H9 (cell line): ENCODE measurements around the gene IQGAP2. TPM values are rescaled to one million over a fixed set of nuclear protein-coding genes. Genes with fewer than 3 reads are reported as not detected.

ENCODE experiments used
- DNase-seq: peaks from one replicate; pipeline ENCODE4 v3.0.0-alpha.2; 2017
- H2AFZ ChIP-seq: one replicate; pipeline ENCODE4 v1.6.1; 2013; ENCODE audit warnings: mild to moderate bottlenecking, low read length, control low read depth, moderate library complexity
- H2AK5ac ChIP-seq: 2 replicates; pipeline ENCODE4 v1.6.1; 2013; ENCODE audit warnings: low read length, control low read depth, mixed read lengths; ENCODE audit not compliant: insufficient read length
- H2BK120ac ChIP-seq: one replicate; pipeline ENCODE4 v1.6.1; 2013; ENCODE audit warnings: low read depth, mild to moderate bottlenecking, low read length, control low read depth, inconsistent platforms; ENCODE audit not compliant: poor library complexity, severe bottlenecking
- H2BK12ac ChIP-seq: 2 replicates; pipeline ENCODE4 v1.6.1; 2013; ENCODE audit warnings: low read length, control low read depth, mixed read lengths, low read depth; ENCODE audit not compliant: insufficient read length
- H2BK15ac ChIP-seq: 2 replicates; pipeline ENCODE4 v1.6.1; 2013; ENCODE audit warnings: low read depth, low read length, control low read depth
- H2BK20ac ChIP-seq: one replicate; pipeline ENCODE4 v1.6.1; 2013; ENCODE audit warnings: low read depth, mild to moderate bottlenecking, low read length, control low read depth, inconsistent platforms; ENCODE audit not compliant: poor library complexity, severe bottlenecking
- H2BK5ac ChIP-seq: 2 replicates; pipeline ENCODE4 v1.6.1; 2013; ENCODE audit warnings: low read length, control low read depth, mixed read lengths; ENCODE audit not compliant: insufficient read length
- H3K14ac ChIP-seq: 2 replicates; pipeline ENCODE4 v1.6.1; 2013; ENCODE audit warnings: low read length, control low read depth; ENCODE audit not compliant: insufficient read depth
- H3K18ac ChIP-seq: 2 replicates; pipeline ENCODE4 v1.6.1; 2013; ENCODE audit warnings: low read depth, mild to moderate bottlenecking, mixed read lengths, low read length, control low read depth; ENCODE audit not compliant: insufficient read length
- H3K23ac ChIP-seq: 2 replicates; pipeline ENCODE4 v1.6.1; 2013; ENCODE audit warnings: low read length, control low read depth, mixed read lengths, low read depth; ENCODE audit not compliant: insufficient read length
- H3K23me2 ChIP-seq: 2 replicates; pipeline ENCODE4 v1.6.1; 2013; ENCODE audit warnings: low read depth, mild to moderate bottlenecking, mixed read lengths, low read length, control low read depth; ENCODE audit not compliant: insufficient read length, poor library complexity, severe bottlenecking
- H3K27ac ChIP-seq: 2 replicates; pipeline ENCODE4 v1.5.1; 2013; ENCODE audit warnings: low read length, control low read depth, mixed read lengths, low read depth; ENCODE audit not compliant: insufficient read length
- H3K27me3 ChIP-seq: 2 replicates; pipeline ENCODE4 v1.6.1; 2013; ENCODE audit warnings: low read length, control low read depth, inconsistent platforms; ENCODE audit not compliant: insufficient read depth
- H3K4ac ChIP-seq: 2 replicates; pipeline ENCODE4 v1.6.1; 2013; ENCODE audit warnings: low read depth, mild to moderate bottlenecking, control low read depth, inconsistent platforms, low read length, moderate library complexity
- H3K4me1 ChIP-seq: 2 replicates; pipeline ENCODE4 v1.6.1; 2013; ENCODE audit warnings: low read length, control low read depth, inconsistent platforms; ENCODE audit not compliant: insufficient read depth
- H3K4me2 ChIP-seq: 2 replicates; pipeline ENCODE4 v1.6.1; 2013; ENCODE audit warnings: low read length, control low read depth, mixed read lengths; ENCODE audit not compliant: insufficient read length, insufficient read depth
- H3K56ac ChIP-seq: 2 replicates; pipeline ENCODE4 v1.6.1; 2013; ENCODE audit warnings: low read depth, mild to moderate bottlenecking, mixed read lengths, low read length, control low read depth; ENCODE audit not compliant: insufficient read length
- H3K79me1 ChIP-seq: 2 replicates; pipeline ENCODE4 v1.6.1; 2013; ENCODE audit warnings: low read depth, mild to moderate bottlenecking, moderate library complexity, low read length, control low read depth, inconsistent platforms; ENCODE audit not compliant: insufficient read depth, poor library complexity, severe bottlenecking
- H3K79me2 ChIP-seq: 2 replicates; pipeline ENCODE4 v1.6.1; 2013; ENCODE audit warnings: low read length, control low read depth, inconsistent platforms; ENCODE audit not compliant: insufficient read depth
- H3K9ac ChIP-seq: 2 replicates; pipeline ENCODE4 v1.6.1; 2013; ENCODE audit warnings: low read length, control low read depth, mixed read lengths; ENCODE audit not compliant: insufficient read length; ENCODE audit errors: extremely low read depth
- H3K9me3 ChIP-seq: one replicate; pipeline ENCODE4 v1.6.1; 2013; ENCODE audit warnings: low read depth, low read length, inconsistent platforms; ENCODE audit not compliant: control insufficient read depth
- H3T11ph ChIP-seq: one replicate; pipeline ENCODE4 v1.6.1; 2013; ENCODE audit warnings: mild to moderate bottlenecking, low read length, control low read depth, inconsistent platforms
- H4K20me1 ChIP-seq: one replicate; pipeline ENCODE4 v1.6.1; 2013; ENCODE audit not compliant: control insufficient read depth, insufficient read length, insufficient read depth
- H4K5ac ChIP-seq: 2 replicates; pipeline ENCODE4 v1.6.1; 2013; ENCODE audit warnings: low read depth, mild to moderate bottlenecking, mixed read lengths, low read length, control low read depth; ENCODE audit not compliant: insufficient read length
- H4K8ac ChIP-seq: replicated peaks from 2 replicates; pipeline ENCODE4 v1.6.1; 2013; ENCODE audit warnings: low read length, control low read depth, mixed read lengths, low read depth; ENCODE audit not compliant: insufficient read length
- H4K91ac ChIP-seq: 2 replicates; pipeline ENCODE4 v1.6.1; 2013; ENCODE audit warnings: low read depth, mild to moderate bottlenecking, moderate library complexity, mixed read lengths, low read length, control low read depth; ENCODE audit not compliant: insufficient read length
- H3K27ac Mint-ChIP-seq, 3 experiments: 2 replicates in 2 of 3; 3 replicates in 1 of 3; pipeline ENCODE4 v1.8.0; 2020 to 2021; ENCODE audit warnings: mixed read lengths in 3 of 3, mild to moderate bottlenecking in 1 of 3, moderate library complexity in 1 of 3
- H3K27me3 Mint-ChIP-seq: 2 replicates; pipeline ENCODE4 v1.8.0; 2021; ENCODE audit warnings: low read depth, mild to moderate bottlenecking, moderate library complexity, mixed read lengths
- H3K36me3 Mint-ChIP-seq, 3 experiments: 2 replicates in 2 of 3; 3 replicates in 1 of 3; pipeline ENCODE4 v1.8.0; 2020 to 2021; ENCODE audit warnings: low read depth in 3 of 3, mixed read lengths in 3 of 3; ENCODE audit not compliant: insufficient read depth in 1 of 3
- H3K4me1 Mint-ChIP-seq, 2 experiments: 2 replicates each; pipeline ENCODE4 v1.8.0; 2020; ENCODE audit warnings: mixed read lengths in 2 of 2
- H3K4me3 Mint-ChIP-seq, 2 experiments: 2 replicates in 1 of 2; 3 replicates in 1 of 2; pipeline ENCODE4 v1.8.0; 2020 to 2021; ENCODE audit warnings: mild to moderate bottlenecking in 2 of 2, mixed read lengths in 2 of 2, moderate library complexity in 1 of 2
- H3K9me3 Mint-ChIP-seq, 2 experiments: 2 replicates in 1 of 2; 3 replicates in 1 of 2; pipeline ENCODE4 v1.8.0; 2020; ENCODE audit warnings: mild to moderate bottlenecking in 2 of 2, mixed read lengths in 2 of 2, moderate library complexity in 1 of 2
- CTCF ChIP-seq: fragments of 200-600 bp; sonication (generic); conservative IDR thresholded peaks from 3 replicates; pipeline ENCODE4 v1.8.0; 2021; ENCODE audit warnings: antibody characterized with exemption, mild to moderate bottlenecking
- WGBS: extraction: QIAGEN DNeasy Blood & Tissue Kit; methylation state at CpG from one replicate; pipeline ENCODE4 v1.1.7; 2013; ENCODE audit warnings: missing lambda C conversion rate, low lambda C conversion rate, mixed read lengths; ENCODE audit not compliant: insufficient read length; ENCODE audit errors: extremely low coverage; 5-methylcytosine and 5-hydroxymethylcytosine counted together
- total RNA-seq: library from RNA; stranded (reverse); gene quantifications from 2 replicates; pipeline ENCODE4 v1.2.1, GENCODE V29; 2021

IQGAP2 gene
- total RNA-seq, 1 experiment from 2014 or later, result 22.5 TPM

- Histone ChIP-seq H3K23ac (no peak overlapping the region), H3K4me2 (no peak overlapping the region), H4K8ac (no peak overlapping the region), H3K79me1 (no peaks in the 10 kb centered on the region), H3K23me2 (no peaks in the 10 kb centered on the region), H2BK5ac (no peak overlapping the region), H2BK15ac (no peak overlapping the region), H2AK5ac (no peak overlapping the region), H2BK12ac (no peak overlapping the region), H2BK120ac (no peak overlapping the region), H3K79me2 (no peaks in the 10 kb centered on the region), H3K9ac (no peak overlapping the region), H4K5ac (no peak overlapping the region), H3K4me1 (no peaks in the 10 kb centered on the region), H3T11ph (no peak overlapping the region), H3K18ac (no peak overlapping the region), H3K27ac (no peak overlapping the region), H2BK20ac (no peak overlapping the region), H4K91ac (no peak overlapping the region), H3K27me3 (no peaks in the 10 kb centered on the region), H3K9me3 (no peaks in the 10 kb centered on the region), H3K4ac (no peak overlapping the region), H3K56ac (no peak overlapping the region), H3K14ac (no peak overlapping the region), H4K20me1 (no peaks in the 10 kb centered on the region), H2AFZ (no peak overlapping the region)
- no peak for DNase-seq
- no peaks in the 10 kb centered on the region for H3K9me3 Mint-ChIP-seq
- H3K4me3 Mint-ChIP-seq, result no peak overlapping the region
- WGBS, result no CpG with 5 or more reads among the region's 3 CpGs
- H3K4me1 Mint-ChIP-seq, result no peaks in the 10 kb centered on the region
- no peak for TF ChIP-seq CTCF
- peaks cover 0 to 8% (median 5%) of the 10 kb centered on the region in 3 experiments; a peak in 3 of 7 replicates for H3K36me3 Mint-ChIP-seq
- no peaks in the 10 kb centered on the region for H3K27me3 Mint-ChIP-seq
- H3K27ac Mint-ChIP-seq, result peak overlapping the region in 2 of 3 experiments; percentile 46 to 78; a peak in 2 of 7 replicates
Measured at GRCh38 chr5:76692651-76693050, 289.6 kb downstream of the IQGAP2 start.
